K562 (cell line): ENCODE results near the gene TLR5. TPM values are rescaled to one million over a fixed set of nuclear protein-coding genes. Genes with fewer than 3 reads are reported as not detected.

Source experiments
- E2F1 ChIP-seq: sonication (generic); formaldehyde crosslinking; IDR thresholded peaks from 2 replicates; pipeline ENCODE4 v1.8.1; 2023; ENCODE audit warnings: mild to moderate bottlenecking, missing genetic modification reagents, moderate library complexity
- FOXO4 ChIP-seq: fragments of 450-650 bp; formaldehyde crosslinking; IDR thresholded peaks from 2 replicates; pipeline ENCODE4 v1.4.0; 2020; ENCODE audit warnings: mild to moderate bottlenecking, moderate library complexity
- NCOA2 ChIP-seq, 2 experiments: fragments of 450-650 bp; IDR thresholded peaks; 2 replicates each; pipeline ENCODE4 v1.6.1; 2018; ENCODE audit warnings: mild to moderate bottlenecking in 2 of 2, moderate library complexity in 1 of 2; ENCODE audit not compliant: partially characterized antibody in 2 of 2
- PATZ1 ChIP-seq: fragments of 250-450 bp; sonication (Bioruptor Pico); IDR thresholded peaks from 2 replicates; pipeline ENCODE4 v1.5.0; 2020; ENCODE audit warnings: mild to moderate bottlenecking, borderline replicate concordance
- TFAP4 ChIP-seq: sonication (generic); formaldehyde crosslinking; IDR thresholded peaks from 2 replicates; pipeline ENCODE4 v1.8.0; 2022; ENCODE audit warnings: missing genetic modification reagents, mild to moderate bottlenecking, moderate library complexity, borderline replicate concordance
- UBTF ChIP-seq, 2 experiments: IDR thresholded peaks; 2 replicates each; pipeline ENCODE4 v1.6.1; 2012; ENCODE audit warnings: improper control_type of control experiment in 2 of 2, low read depth in 2 of 2, low read length in 2 of 2, borderline replicate concordance in 1 of 2
- ZNF384 ChIP-seq: IDR thresholded peaks from 2 replicates; pipeline ENCODE4 v1.6.1; 2012; ENCODE audit warnings: low read depth, low read length, improper control_type of control experiment
- polyA plus RNA-seq, 8 experiments: library from polyadenylated mRNA; depleted of rRNA in 4 of 8; stranded (reverse) in 5 of 8; unstranded in 3 of 8; fragments of >200 nt; fragmentation: Nextera tagmentation in 2 of 8; fragmentation: Illumina TruSeq in 1 of 8; extraction: Ambion mirVana in 2 of 8; extraction: Trizol in 1 of 8; gene quantifications; 2 replicates each; pipeline versions ENCODE4 v1.2.1 to v1.2.3, GENCODE V29; 2011 to 2014; ENCODE audit warnings: inconsistent platforms in 1 of 8, missing spikeins in 1 of 8
- total RNA-seq, 7 experiments: library from RNA; depleted of rRNA in 6 of 7; stranded (reverse); fragments of >200 nt in 6 of 7; fragmentation: Illumina TruSeq in 2 of 7; extraction: Trizol in 2 of 7; gene quantifications; 2 replicates each; pipeline versions ENCODE4 v1.2.1 to v1.2.3, GENCODE V29; 2011 to 2021; ENCODE audit warnings: low replicate concordance in 1 of 7
- TF ChIP-seq, protein P1 (sequence below): sonication (generic); formaldehyde crosslinking; IDR thresholded peaks from 2 replicates; pipeline ENCODE4 v1.9.0; 2022; ENCODE audit warnings: mild to moderate bottlenecking, missing genetic modification reagents
- TF ChIP-seq, protein P2 (sequence below): fragments of 450-650 bp; IDR thresholded peaks from 2 replicates; pipeline ENCODE4 v1.6.1; 2016; ENCODE audit warnings: borderline replicate concordance

The TLR5 gene
- total and polyA plus RNA-seq, 9 of the 15 experiments (the other 6 are each of a cell fraction or from before 2014, with no cell fraction given), result 0.93 to 7.4 (median 1.9) TPM

- TF ChIP-seq, protein P1, sequence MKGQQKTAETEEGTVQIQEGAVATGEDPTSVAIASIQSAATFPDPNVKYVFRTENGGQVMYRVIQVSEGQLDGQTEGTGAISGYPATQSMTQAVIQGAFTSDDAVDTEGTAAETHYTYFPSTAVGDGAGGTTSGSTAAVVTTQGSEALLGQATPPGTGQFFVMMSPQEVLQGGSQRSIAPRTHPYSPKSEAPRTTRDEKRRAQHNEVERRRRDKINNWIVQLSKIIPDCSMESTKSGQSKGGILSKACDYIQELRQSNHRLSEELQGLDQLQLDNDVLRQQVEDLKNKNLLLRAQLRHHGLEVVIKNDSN, result no peak
- TF ChIP-seq UBTF (IDR thresholded peaks at IDR 0.05; ENCODE audit: borderline replicate concordance in 1 of 2, low read depth in 2 of 2, low read length in 2 of 2), result no peak
- no peak for TF ChIP-seq FOXO4 (CRISPR knock-in tag)
- TF ChIP-seq E2F1 (CRISPR knock-in tag), result no peak
- no peak for TF ChIP-seq NCOA2 (IDR thresholded peaks at IDR 0.05; ENCODE audit: partially characterized antibody in 2 of 2)
- TF ChIP-seq TFAP4 (CRISPR knock-in tag), result peak; percentile 34; the same call in 1 of the 2 replicates
- no peak for TF ChIP-seq ZNF384
- TF ChIP-seq PATZ1, result no peak
- TF ChIP-seq, protein P2, sequence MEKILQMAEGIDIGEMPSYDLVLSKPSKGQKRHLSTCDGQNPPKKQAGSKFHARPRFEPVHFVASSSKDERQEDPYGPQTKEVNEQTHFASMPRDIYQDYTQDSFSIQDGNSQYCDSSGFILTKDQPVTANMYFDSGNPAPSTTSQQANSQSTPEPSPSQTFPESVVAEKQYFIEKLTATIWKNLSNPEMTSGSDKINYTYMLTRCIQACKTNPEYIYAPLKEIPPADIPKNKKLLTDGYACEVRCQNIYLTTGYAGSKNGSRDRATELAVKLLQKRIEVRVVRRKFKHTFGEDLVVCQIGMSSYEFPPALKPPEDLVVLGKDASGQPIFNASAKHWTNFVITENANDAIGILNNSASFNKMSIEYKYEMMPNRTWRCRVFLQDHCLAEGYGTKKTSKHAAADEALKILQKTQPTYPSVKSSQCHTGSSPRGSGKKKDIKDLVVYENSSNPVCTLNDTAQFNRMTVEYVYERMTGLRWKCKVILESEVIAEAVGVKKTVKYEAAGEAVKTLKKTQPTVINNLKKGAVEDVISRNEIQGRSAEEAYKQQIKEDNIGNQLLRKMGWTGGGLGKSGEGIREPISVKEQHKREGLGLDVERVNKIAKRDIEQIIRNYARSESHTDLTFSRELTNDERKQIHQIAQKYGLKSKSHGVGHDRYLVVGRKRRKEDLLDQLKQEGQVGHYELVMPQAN, result no peak
These were observed 65.7 kb downstream of the TLR5 start (continued) for GRCh38 chr1:223077247-223077833.
